Activated B cell treated with CpG ODN at 0.5 μM for 24 hours (primary cell): ENCODE data around the gene MYBPC1. TPM values are rescaled to one million over a fixed set of nuclear protein-coding genes. Genes with fewer than 3 reads are reported as not detected.
A peak's percentile ranks its signal among the peaks of the same experiment; 100 is the strongest.

ENCODE experiments used
- ATAC-seq: fragments of 200-7000 bp; cut with Tn5 transposase; one replicate; pipeline ENCODE4 v1.10.0; 2021; ENCODE audit warnings: low read depth, mild to moderate bottlenecking, moderate library complexity
- CTCF ChIA-PET: fragments of 350-600 bp; sonication (Branson Sonifier 250); formaldehyde crosslinking; loops from one replicate; lab custom pipeline; 2021; ENCODE audit warnings: antibody characterized with exemption; lab: Charles Lee
- POLR2A ChIA-PET: fragments of 350-600 bp; sonication (Branson Sonifier 250); formaldehyde crosslinking; loops from one replicate; lab custom pipeline; 2021; ENCODE audit warnings: antibody characterized with exemption; lab: Charles Lee
- DNase-seq: peaks from one replicate; pipeline ENCODE4 v3.0.0; 2022
- H3K27ac Mint-ChIP-seq: one replicate; pipeline ENCODE4 v1.8.0; 2020; ENCODE audit warnings: mixed read lengths
- H3K27me3 Mint-ChIP-seq: one replicate; pipeline ENCODE4 v1.8.0; 2021; ENCODE audit warnings: mixed read lengths
- H3K36me3 Mint-ChIP-seq: one replicate; pipeline ENCODE4 v1.8.0; 2021; ENCODE audit warnings: low read depth, mixed read lengths
- H3K4me1 Mint-ChIP-seq: one replicate; pipeline ENCODE4 v1.8.0; 2021; ENCODE audit warnings: mixed read lengths
- H3K4me3 Mint-ChIP-seq: one replicate; pipeline ENCODE4 v1.8.0; 2020; ENCODE audit warnings: mild to moderate bottlenecking, mixed read lengths
- H3K9me3 Mint-ChIP-seq: one replicate; pipeline ENCODE4 v1.8.0; 2020; ENCODE audit warnings: mixed read lengths
- intact Hi-C: fragments of 100-400 bp; cut with micrococcal nuclease; formaldehyde crosslinking; loops from one replicate; pipeline ENCODE4 v1.15.1; 2024
- total RNA-seq: library from RNA; stranded (reverse); gene quantifications from 2 replicates; pipeline ENCODE4 v1.2.3, GENCODE V29; 2022
- TF ChIP-seq, protein P1 (sequence below): fragments of 200-600 bp; IDR thresholded peaks from one replicate; pipeline ENCODE4 v1.8.0; 2022; ENCODE audit warnings: antibody characterized with exemption, mild to moderate bottlenecking

Gene MYBPC1
- total RNA-seq, 1 donor from 2014 or later, result not detected

- H3K27ac Mint-ChIP-seq, result no peak overlapping the region
- TF ChIP-seq, protein P1, sequence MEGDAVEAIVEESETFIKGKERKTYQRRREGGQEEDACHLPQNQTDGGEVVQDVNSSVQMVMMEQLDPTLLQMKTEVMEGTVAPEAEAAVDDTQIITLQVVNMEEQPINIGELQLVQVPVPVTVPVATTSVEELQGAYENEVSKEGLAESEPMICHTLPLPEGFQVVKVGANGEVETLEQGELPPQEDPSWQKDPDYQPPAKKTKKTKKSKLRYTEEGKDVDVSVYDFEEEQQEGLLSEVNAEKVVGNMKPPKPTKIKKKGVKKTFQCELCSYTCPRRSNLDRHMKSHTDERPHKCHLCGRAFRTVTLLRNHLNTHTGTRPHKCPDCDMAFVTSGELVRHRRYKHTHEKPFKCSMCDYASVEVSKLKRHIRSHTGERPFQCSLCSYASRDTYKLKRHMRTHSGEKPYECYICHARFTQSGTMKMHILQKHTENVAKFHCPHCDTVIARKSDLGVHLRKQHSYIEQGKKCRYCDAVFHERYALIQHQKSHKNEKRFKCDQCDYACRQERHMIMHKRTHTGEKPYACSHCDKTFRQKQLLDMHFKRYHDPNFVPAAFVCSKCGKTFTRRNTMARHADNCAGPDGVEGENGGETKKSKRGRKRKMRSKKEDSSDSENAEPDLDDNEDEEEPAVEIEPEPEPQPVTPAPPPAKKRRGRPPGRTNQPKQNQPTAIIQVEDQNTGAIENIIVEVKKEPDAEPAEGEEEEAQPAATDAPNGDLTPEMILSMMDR, result no peak
- intact Hi-C loops, result no loop called here
- no peaks in the 10 kb centered on the region for H3K9me3 Mint-ChIP-seq
- DNase-seq (no peak), ATAC-seq (no peak)
- CTCF ChIA-PET, result interaction anchor here (1.2 kb wide), 1 partner anchor 152 kb away, joined by 3 read pairs; no protein-coding TSS in a partner anchor
- peaks cover 5% of the 10 kb centered on the region for H3K4me1 Mint-ChIP-seq
- POLR2A ChIA-PET, result no interaction called here
- no peaks in the 10 kb centered on the region for H3K36me3 Mint-ChIP-seq
- no peak overlapping the region for H3K4me3 Mint-ChIP-seq
- H3K27me3 Mint-ChIP-seq, result no peaks in the 10 kb centered on the region
Observed at GRCh38 chr12:101607894-101608293, 13.1 kb downstream of the MYBPC1 start.

- H3K27ac Mint-ChIP-seq, result no peak overlapping the region
- ATAC-seq, result no peak
- H3K9me3 Mint-ChIP-seq, result no peaks in the 10 kb centered on the region
- H3K27me3 Mint-ChIP-seq, result no peaks in the 10 kb centered on the region
- ChIA-PET CTCF (no interaction called here), POLR2A (no interaction called here)
- no peak overlapping the region for H3K4me3 Mint-ChIP-seq
- H3K36me3 Mint-ChIP-seq, result no peaks in the 10 kb centered on the region
- intact Hi-C loops, result no loop called here
- peaks cover 5% of the 10 kb centered on the region for H3K4me1 Mint-ChIP-seq
- DNase-seq, result no peak
- TF ChIP-seq, protein P1, result no peak
Observed at GRCh38 chr12:101608301-101609133, 13.7 kb downstream of the MYBPC1 start.

GRCh38 chr12:101609198-101609597, 14.4 kb downstream of the MYBPC1 start:
- DNase-seq, result no peak
- CTCF ChIA-PET, result no interaction called here
- POLR2A ChIA-PET, result no interaction called here

DNA sequence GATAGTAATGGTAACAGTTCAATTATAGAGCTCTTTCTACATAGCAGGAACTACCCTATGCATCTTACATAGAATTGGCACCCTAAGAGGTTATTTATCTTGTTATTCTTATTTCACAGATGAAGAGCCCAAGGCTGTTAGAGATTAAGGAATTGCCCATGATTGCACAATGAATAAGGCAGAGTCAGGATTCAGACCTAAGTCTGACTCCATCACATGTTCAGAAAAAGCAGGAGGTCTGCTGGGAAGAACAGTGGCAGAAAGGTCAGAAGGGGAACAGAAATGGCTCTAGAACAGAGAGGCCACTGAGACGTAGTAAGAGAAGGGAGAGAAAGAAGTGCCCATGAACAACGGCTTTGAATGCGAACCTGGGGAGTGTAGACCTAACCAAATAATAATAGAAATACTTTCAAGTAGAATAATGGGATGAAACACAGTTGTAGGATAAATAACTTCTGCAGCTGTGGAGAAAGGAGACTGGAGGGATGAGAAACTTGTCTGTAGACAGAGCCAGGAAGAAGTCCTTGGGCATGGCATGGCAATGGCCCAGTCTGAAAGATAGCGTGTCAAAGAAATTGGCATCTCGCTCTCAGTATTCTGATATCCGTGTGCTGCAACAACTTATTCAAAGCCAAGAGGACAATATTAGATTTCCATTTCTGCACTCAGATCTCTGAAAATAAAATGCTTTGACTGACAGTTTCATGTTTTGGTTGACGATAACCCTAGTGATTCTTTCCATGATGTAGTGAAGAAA, 17.6 kb downstream of the MYBPC1 start:
- peaks cover 18% of the 10 kb centered on the region for H3K4me1 Mint-ChIP-seq
- ATAC-seq (no peak), DNase-seq (no peak)
- H3K9me3 Mint-ChIP-seq, result no peaks in the 10 kb centered on the region
- ChIA-PET CTCF (no interaction called here), POLR2A (no interaction called here)
- H3K36me3 Mint-ChIP-seq, result no peaks in the 10 kb centered on the region
- H3K27me3 Mint-ChIP-seq, result no peaks in the 10 kb centered on the region
- H3K27ac Mint-ChIP-seq, result no peak overlapping the region
- H3K4me3 Mint-ChIP-seq, result no peak overlapping the region
- intact Hi-C loops, result no loop called here
- TF ChIP-seq, protein P1, result no peak

More at GRCh38 chr12:101609198-101609597, 14.4 kb downstream of the MYBPC1 start:
- H3K9me3 Mint-ChIP-seq, result no peaks in the 10 kb centered on the region
- no peaks in the 10 kb centered on the region for H3K27me3 Mint-ChIP-seq
- intact Hi-C loops, result no loop called here
- TF ChIP-seq, protein P1, result no peak
- H3K36me3 Mint-ChIP-seq, result no peaks in the 10 kb centered on the region
- ATAC-seq, result no peak
- H3K4me3 Mint-ChIP-seq, result no peak overlapping the region
- H3K27ac Mint-ChIP-seq, result no peak overlapping the region
- H3K4me1 Mint-ChIP-seq, result no peaks in the 10 kb centered on the region

- Mint-ChIP-seq H3K4me3 (peak overlapping the region; percentile 11), H3K4me1 (peaks cover 28% of the 10 kb centered on the region), H3K27ac (no peak overlapping the region), H3K36me3 (no peaks in the 10 kb centered on the region), H3K9me3 (no peaks in the 10 kb centered on the region), H3K27me3 (no peaks in the 10 kb centered on the region)
- intact Hi-C loops, result no loop called here
- POLR2A ChIA-PET, result interaction anchor here (1.0 to 1.1 kb wide), 2 partner anchors 13 to 18 kb away, joined by 3 to 4 read pairs; no protein-coding TSS in a partner anchor
- CTCF ChIA-PET, result no interaction called here
- TF ChIP-seq, protein P1, result no peak
- DNase-seq, result no peak
- ATAC-seq, result no peak
Observed at GRCh38 chr12:101616027-101616494, 21.3 kb downstream of the MYBPC1 start.
